IgD-negative memory B cell (primary cell): ENCODE results near the gene PCF11. TPM values are rescaled to one million over a fixed set of nuclear protein-coding genes. Genes with fewer than 3 reads are reported as not detected.
"Not testable (repeated sequence)": the region's sequence is repeated elsewhere in the genome, so short reads cannot be mapped to it uniquely, and the experiment has no call there.

Source experiments
- H3K27ac Mint-ChIP-seq, 3 donors: one replicate each; pipeline ENCODE4 v1.8.0; 2020 to 2022; ENCODE audit warnings: mild to moderate bottlenecking in 3 of 3, mixed read lengths in 3 of 3, moderate library complexity in 1 of 3
- H3K27me3 Mint-ChIP-seq: one replicate; pipeline ENCODE4 v1.8.0; 2021; ENCODE audit warnings: mixed read lengths
- H3K36me3 Mint-ChIP-seq: one replicate; pipeline ENCODE4 v1.8.0; 2020; ENCODE audit warnings: mild to moderate bottlenecking, mixed read lengths
- H3K4me1 Mint-ChIP-seq, 3 donors: one replicate each; pipeline ENCODE4 v1.8.0; 2020 to 2022; ENCODE audit warnings: mixed read lengths in 3 of 3, mild to moderate bottlenecking in 1 of 3
- H3K4me3 Mint-ChIP-seq, 4 donors: one replicate each; pipeline ENCODE4 v1.8.0; 2020 to 2022; ENCODE audit warnings: mild to moderate bottlenecking in 4 of 4, mixed read lengths in 4 of 4, moderate library complexity in 3 of 4
- H3K9me3 Mint-ChIP-seq, 3 donors: one replicate each; pipeline ENCODE4 v1.8.0; 2020 to 2021; ENCODE audit warnings: mixed read lengths in 3 of 3, mild to moderate bottlenecking in 1 of 3
- polyA plus RNA-seq: library from polyadenylated mRNA; unstranded; fragments of 300-500 nt; fragmentation: Illumina TruSeq; gene quantifications from one replicate; pipeline ENCODE4 v1.2.3, GENCODE V29; 2021

PCF11 gene
- polyA plus RNA-seq, result 47.4 TPM

- peaks cover 19 to 35% (median 27%) of the 10 kb centered on the region in 3 donors for H3K4me1 Mint-ChIP-seq
- H3K36me3 Mint-ChIP-seq, result peaks cover 5% of the 10 kb centered on the region
- peak within 1 kb of the TSS; percentile 99 to 100 (median 99) for H3K27ac Mint-ChIP-seq
- no peaks in the 10 kb centered on the region for H3K27me3 Mint-ChIP-seq
- no peaks in the 10 kb centered on the region for H3K9me3 Mint-ChIP-seq
- peak within 1 kb of the TSS; percentile 93 to 100 (median 100) for H3K4me3 Mint-ChIP-seq
Measured at GRCh38 chr11:83156996-83157593, at the start of gene PCF11. PCF11 (plus strand) TSS chr11:83157131; CDS start chr11:83157440, 309 bp downstream.

- Mint-ChIP-seq H3K4me3 (no peak overlapping the region), H3K36me3 (peaks cover 9% of the 10 kb centered on the region), H3K9me3 (no peaks in the 10 kb centered on the region), H3K4me1 (peaks cover 23 to 32% (median 30%) of the 10 kb centered on the region in 3 donors), H3K27me3 (no peaks in the 10 kb centered on the region), H3K27ac (peak overlapping the region in 1 of 3 donors; percentile 11)
Measured at GRCh38 chr11:83112886-83113285, 44.0 kb upstream of the PCF11 start.

- peak overlapping the region in 1 of 3 donors; percentile 37 for H3K27ac Mint-ChIP-seq
Measured at GRCh38 chr11:83115026-83115425, 41.9 kb upstream of the PCF11 start.

GRCh38 chr11:83115551-83115950, 41.4 kb upstream of the PCF11 start:
- H3K36me3 Mint-ChIP-seq, result peaks cover 9% of the 10 kb centered on the region
- H3K4me1 Mint-ChIP-seq, result peaks cover 28 to 32% (median 30%) of the 10 kb centered on the region in 3 donors
- H3K27ac Mint-ChIP-seq, result peak overlapping the region in 2 of 3 donors; percentile 36 to 37
- H3K9me3 Mint-ChIP-seq, result no peaks in the 10 kb centered on the region
- no peaks in the 10 kb centered on the region for H3K27me3 Mint-ChIP-seq
- peak overlapping the region; percentile 81 to 97 (median 88) for H3K4me3 Mint-ChIP-seq

More at GRCh38 chr11:83115026-83115425, 41.9 kb upstream of the PCF11 start:
- no peaks in the 10 kb centered on the region for H3K27me3 Mint-ChIP-seq
- H3K4me1 Mint-ChIP-seq, result peaks cover 28 to 32% (median 30%) of the 10 kb centered on the region in 3 donors
- peaks cover 9% of the 10 kb centered on the region for H3K36me3 Mint-ChIP-seq
- H3K9me3 Mint-ChIP-seq, result no peaks in the 10 kb centered on the region
- H3K4me3 Mint-ChIP-seq, result peak overlapping the region in 3 of 4 donors; percentile 41 to 97 (median 81)

- Mint-ChIP-seq H3K9me3 (no peaks in the 10 kb centered on the region), H3K27ac (peak overlapping the region; percentile 4 to 90 (median 37)), H3K27me3 (no peaks in the 10 kb centered on the region), H3K4me1 (peaks cover 28 to 32% (median 28%) of the 10 kb centered on the region in 3 donors), H3K4me3 (peak overlapping the region; percentile 88 to 97 (median 96)), H3K36me3 (peaks cover 8% of the 10 kb centered on the region)
Measured at GRCh38 chr11:83116015-83116641, 40.8 kb upstream of the PCF11 start.

- peak overlapping the region in 2 of 3 donors; percentile 28 to 71 for H3K27ac Mint-ChIP-seq
- H3K4me3 Mint-ChIP-seq, result peak overlapping the region in 1 of 4 donors; percentile 38
- peaks cover 4% of the 10 kb centered on the region for H3K36me3 Mint-ChIP-seq
- no peaks in the 10 kb centered on the region for H3K9me3 Mint-ChIP-seq
- no peaks in the 10 kb centered on the region for H3K27me3 Mint-ChIP-seq
- H3K4me1 Mint-ChIP-seq, result peaks cover 25 to 39% (median 36%) of the 10 kb centered on the region in 3 donors
Measured at GRCh38 chr11:83118814-83119213, 38.1 kb upstream of the PCF11 start.

- H3K4me1 Mint-ChIP-seq, result peaks cover 25 to 39% (median 36%) of the 10 kb centered on the region in 3 donors
- no peaks in the 10 kb centered on the region for H3K27me3 Mint-ChIP-seq
- H3K36me3 Mint-ChIP-seq, result peaks cover 4% of the 10 kb centered on the region
- peak overlapping the region in 2 of 3 donors; percentile 28 to 71 for H3K27ac Mint-ChIP-seq
- peak overlapping the region in 1 of 4 donors; percentile 21 for H3K4me3 Mint-ChIP-seq
- H3K9me3 Mint-ChIP-seq, result no peaks in the 10 kb centered on the region
Measured at GRCh38 chr11:83119216-83119615, 37.7 kb upstream of the PCF11 start.

- no peaks in the 10 kb centered on the region for H3K9me3 Mint-ChIP-seq
- H3K36me3 Mint-ChIP-seq, result peaks cover 4% of the 10 kb centered on the region
- H3K4me1 Mint-ChIP-seq, result peaks cover 18 to 29% (median 29%) of the 10 kb centered on the region in 3 donors
- peak overlapping the region in 1 of 3 donors; percentile 53 for H3K27ac Mint-ChIP-seq
- no peaks in the 10 kb centered on the region for H3K27me3 Mint-ChIP-seq
- no peak overlapping the region for H3K4me3 Mint-ChIP-seq
Measured at GRCh38 chr11:83120327-83120726, 36.6 kb upstream of the PCF11 start.

GRCh38 chr11:83122050-83122449, 34.9 kb upstream of the PCF11 start:
- H3K4me3 Mint-ChIP-seq, result no peak overlapping the region
- peaks cover 10 to 19% (median 19%) of the 10 kb centered on the region in 3 donors for H3K4me1 Mint-ChIP-seq
- peaks cover 5% of the 10 kb centered on the region for H3K36me3 Mint-ChIP-seq

GRCh38 chr11:83122766-83123165, 34.2 kb upstream of the PCF11 start:
- Mint-ChIP-seq H3K27ac (peak overlapping the region in 2 of 3 donors; percentile 44 to 61), H3K4me3 (peak overlapping the region in 1 of 4 donors; percentile 51), H3K4me1 (peaks cover 4 to 17% (median 12%) of the 10 kb centered on the region in 3 donors), H3K9me3 (no peaks in the 10 kb centered on the region), H3K27me3 (no peaks in the 10 kb centered on the region), H3K36me3 (peaks cover 3% of the 10 kb centered on the region)

More at GRCh38 chr11:83122050-83122449, 34.9 kb upstream of the PCF11 start:
- Mint-ChIP-seq H3K9me3 (no peaks in the 10 kb centered on the region), H3K27ac (peak overlapping the region in 1 of 3 donors; percentile 44), H3K27me3 (no peaks in the 10 kb centered on the region)

- Mint-ChIP-seq H3K4me3 (no peak overlapping the region), H3K27ac (no peak overlapping the region)
Measured at GRCh38 chr11:83124636-83125424, 32.1 kb upstream of the PCF11 start.

GRCh38 chr11:83125577-83125976, 31.4 kb upstream of the PCF11 start:
- Mint-ChIP-seq H3K36me3 (peaks cover 3% of the 10 kb centered on the region), H3K27ac (no peak overlapping the region), H3K4me1 (peaks cover 0 to 11% (median 8%) of the 10 kb centered on the region in 3 donors), H3K4me3 (no peak overlapping the region), H3K9me3 (no peaks in the 10 kb centered on the region), H3K27me3 (no peaks in the 10 kb centered on the region)

More at GRCh38 chr11:83124636-83125424, 32.1 kb upstream of the PCF11 start:
- Mint-ChIP-seq H3K9me3 (no peaks in the 10 kb centered on the region), H3K4me1 (peaks cover 0 to 11% (median 8%) of the 10 kb centered on the region in 3 donors), H3K27me3 (no peaks in the 10 kb centered on the region), H3K36me3 (peaks cover 3% of the 10 kb centered on the region)

- no peak overlapping the region for H3K4me3 Mint-ChIP-seq
- H3K4me1 Mint-ChIP-seq, result peaks cover 0 to 5% (median 5%) of the 10 kb centered on the region in 3 donors
- H3K9me3 Mint-ChIP-seq, result peaks cover 0 to 2% (median 0%) of the 10 kb centered on the region in 3 donors
- no peaks in the 10 kb centered on the region for H3K27me3 Mint-ChIP-seq
- H3K36me3 Mint-ChIP-seq, result peaks cover 3% of the 10 kb centered on the region
- no peak overlapping the region for H3K27ac Mint-ChIP-seq
Measured at GRCh38 chr11:83127310-83127637, 29.7 kb upstream of the PCF11 start.

GRCh38 chr11:83132191-83132590, 24.7 kb upstream of the PCF11 start:
- no peaks in the 10 kb centered on the region for H3K4me1 Mint-ChIP-seq
- no peaks in the 10 kb centered on the region for H3K36me3 Mint-ChIP-seq
- H3K27me3 Mint-ChIP-seq, result no peaks in the 10 kb centered on the region
- H3K9me3 Mint-ChIP-seq, result peaks cover 0 to 2% (median 0%) of the 10 kb centered on the region in 3 donors
- H3K27ac Mint-ChIP-seq, result no peak overlapping the region
- H3K4me3 Mint-ChIP-seq, result no peak overlapping the region

GRCh38 chr11:83133266-83133665, 23.7 kb upstream of the PCF11 start:
- not testable (repeated sequence) for H3K27ac Mint-ChIP-seq, H3K4me1 Mint-ChIP-seq, H3K9me3 Mint-ChIP-seq, H3K4me3 Mint-ChIP-seq, H3K36me3 Mint-ChIP-seq, H3K27me3 Mint-ChIP-seq
